Measurements from ENCODE around the gene NPLOC4. TPM values are rescaled to one million over a fixed set of nuclear protein-coding genes. Genes with fewer than 3 reads are reported as not detected.

NPLOC4 gene
- total and polyA plus RNA-seq, 2 of the 13 experiments (the other 11 are each of a cell fraction or from before 2014, with no cell fraction given), result 57.0 to 97.0 TPM

- Histone ChIP-seq H3K36me3 (replicated peaks in 1 of 2; ENCODE audit: control insufficient read depth in 1 of 2, insufficient read depth in 2 of 2, low read length in 2 of 2) (peaks cover 35 to 65% of the 10 kb centered on the region in 2 experiments), H3K4me1 (ENCODE audit: insufficient read depth, low read length) (peaks cover 30% of the 10 kb centered on the region), H4K20me1 (ENCODE audit: insufficient read depth, low read length) (0 out of 2 replicates have a peak, but pooled peaks cover 5% of the 10 kb centered on the region), H2AFZ (ENCODE audit: low read length) (no peak overlapping the region), H3K27ac (ENCODE audit: extremely low read length, insufficient read depth, low read length) (no peak overlapping the region), H3K9ac (ENCODE audit: insufficient read depth, low read depth, low read length) (no peak overlapping the region), H3K4me3 (replicated peaks in 1 of 3; ENCODE audit: insufficient read depth in 1 of 3, low read depth in 2 of 3, low read length in 3 of 3) (no peak overlapping the region), H3K9me3 (ENCODE audit: low read length) (no peaks in the 10 kb centered on the region), H3K4me2 (ENCODE audit: low read depth, low read length) (no peak overlapping the region), H3K79me2 (ENCODE audit: insufficient read depth, low read length) (no peaks in the 10 kb centered on the region), H3K27me3 (ENCODE audit: control insufficient read depth in 1 of 2, insufficient read depth in 2 of 2, low read length in 2 of 2) (no peaks in the 10 kb centered on the region)
- intact Hi-C loops (cut with micrococcal nuclease; ENCODE audit: unreplicated experiment) (no loop called here), in situ Hi-C loops (cut with HindIII; ENCODE audit: extremely low pct_ligation_motif_present, low pct_unique_long_range_greater_than_20kb) (no loop called here)
- CTCF ChIA-PET (ENCODE audit: low intra/inter-chr PET ratio, low total read pairs), result no interaction called here
- 87% methylated on average over 5 of the region's 5 CpGs for WGBS (ENCODE audit: low lambda C conversion rate)
- POLR2A ChIA-PET, result no interaction called here
- no peak for FAIRE-seq
- ATAC-seq, result no peak
- BruUV-seq (replicated peaks), result no TSS peak
- DNase-seq (ENCODE audit: low spot score), result no peak
- no peak for TF ChIP-seq ZNF407 (CRISPR knock-in tag; IDR thresholded peaks at IDR 0.05; ENCODE audit: not compliant biosample characterization)
Observed at GRCh38 chr17:81582341-81582740, 54.6 kb downstream of the NPLOC4 start.

Measured in HepG2 (cell line).